ENCODE measurements around the gene AZIN2.
"Not testable (repeated sequence)": the region's sequence is repeated elsewhere in the genome, so short reads cannot be mapped to it uniquely, and the experiment has no call there.

The AZIN2 gene

DNA sequence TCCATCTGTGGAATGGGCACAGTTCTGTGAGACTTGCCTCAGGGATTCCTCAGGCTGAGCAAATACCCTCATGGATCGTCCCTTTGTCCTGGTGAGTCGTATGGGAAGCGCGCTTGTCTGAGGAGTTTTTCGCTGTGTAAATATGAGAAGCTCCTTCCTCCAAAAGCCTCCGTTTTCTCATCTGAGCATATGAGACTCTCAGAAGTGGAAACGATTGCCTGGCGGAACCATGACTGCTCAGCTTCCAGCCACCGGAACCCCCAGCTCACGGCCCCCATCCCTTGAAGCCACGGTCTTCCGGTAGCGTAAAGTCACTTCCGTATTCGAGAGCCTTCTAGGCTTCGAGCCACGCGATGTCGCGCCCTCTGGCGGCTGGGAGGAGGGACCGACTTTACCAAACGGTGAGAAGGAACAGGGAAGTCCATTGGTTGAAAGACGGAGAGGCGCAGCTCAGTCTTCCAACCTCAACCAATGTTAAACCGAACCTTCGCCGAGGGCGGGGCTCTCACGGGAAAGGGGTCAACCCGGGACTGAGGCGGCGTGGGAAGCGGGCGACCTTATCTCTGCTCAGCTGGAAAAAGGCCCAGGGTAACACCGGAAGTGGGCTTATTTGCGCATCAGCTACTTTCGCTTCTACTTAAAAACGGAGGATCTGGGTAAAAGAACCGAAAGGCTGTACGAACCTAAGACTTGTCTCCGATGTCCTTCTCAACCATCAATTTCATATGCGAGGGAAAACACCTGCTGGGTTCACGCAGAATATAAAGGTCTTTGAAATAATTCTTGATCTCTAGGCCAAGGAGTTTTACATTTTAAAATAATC, 46.3 kb downstream of the AZIN2 start:
- peak overlapping the region; percentile 79 to 98 for H3K9ac ChIP-seq (ENCODE audit: low read length in 2 of 2)
- H3K27ac ChIP-seq (ENCODE audit: low read length), result peak overlapping the region; percentile 88
- H3K4me1 ChIP-seq (ENCODE audit: control insufficient read depth, insufficient read depth, low read length), result peaks cover 8% of the 10 kb centered on the region
- H3K36me3 ChIP-seq (ENCODE audit: control insufficient read depth in 2 of 2, insufficient read depth in 2 of 2, low read length in 2 of 2), result no peaks in the 10 kb centered on the region
- H3K4me3 ChIP-seq (ENCODE audit: low read length in 2 of 2), result peak overlapping the region; percentile 85 to 99
- H3K27me3 ChIP-seq (ENCODE audit: control insufficient read depth in 1 of 2, insufficient read depth in 2 of 2, low read length in 2 of 2), result no peaks in the 10 kb centered on the region
- no peaks in the 10 kb centered on the region for H3K9me3 ChIP-seq (ENCODE audit: control insufficient read depth in 2 of 2, low read length in 2 of 2)

DNA sequence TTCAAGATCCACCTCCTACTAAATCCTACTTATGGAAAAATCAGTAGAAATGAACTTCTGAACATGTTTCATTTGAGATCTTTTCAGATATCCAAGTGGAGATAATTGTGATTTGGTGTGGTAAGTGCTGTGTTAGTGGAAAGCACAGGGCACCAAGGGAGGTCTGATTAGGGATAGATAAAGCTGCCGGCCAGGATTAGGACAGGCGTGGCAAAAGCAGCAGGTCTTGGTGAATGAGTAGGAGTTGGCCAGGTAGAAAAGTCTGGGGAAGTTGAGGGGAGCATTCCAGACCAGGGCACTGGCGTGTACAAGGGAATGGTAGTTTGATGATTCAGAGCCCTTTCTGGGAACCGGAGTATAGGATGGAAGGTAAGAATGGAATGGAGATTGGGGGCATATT, 47.8 kb downstream of the AZIN2 start:
- Histone ChIP-seq H3K27me3 (ENCODE audit: control insufficient read depth in 1 of 2, insufficient read depth in 2 of 2, low read length in 2 of 2) (no peaks in the 10 kb centered on the region), H3K9me3 (ENCODE audit: control insufficient read depth in 2 of 2, low read length in 2 of 2) (no peaks in the 10 kb centered on the region), H3K4me1 (ENCODE audit: control insufficient read depth, insufficient read depth, low read length) (peaks cover 8% of the 10 kb centered on the region), H3K9ac (ENCODE audit: low read length in 2 of 2) (no peak overlapping the region), H3K27ac (ENCODE audit: low read length) (no peak overlapping the region), H3K4me3 (ENCODE audit: low read length in 2 of 2) (no peak overlapping the region), H3K36me3 (ENCODE audit: control insufficient read depth in 2 of 2, insufficient read depth in 2 of 2, low read length in 2 of 2) (peaks cover 0 to 2% of the 10 kb centered on the region in 2 donors)

DNA sequence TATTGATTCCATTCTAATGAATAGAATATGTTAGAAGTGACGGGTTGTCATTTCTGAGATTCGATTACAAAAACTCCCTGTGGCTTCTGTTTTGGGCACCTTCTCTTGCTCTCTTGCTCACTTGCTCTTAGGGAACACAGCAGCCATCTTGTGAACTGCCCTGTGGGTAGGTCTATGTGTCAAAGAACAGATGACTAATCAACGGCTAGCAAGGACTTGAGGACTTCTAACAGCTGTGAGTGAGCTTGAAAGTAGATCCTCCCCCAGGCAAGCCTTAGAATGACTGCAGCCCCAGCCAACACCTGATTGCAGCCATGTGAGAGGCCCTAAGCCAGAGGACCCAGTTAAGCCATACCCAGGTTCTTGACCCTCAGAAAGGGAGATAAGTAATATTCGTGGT, 49.3 kb downstream of the AZIN2 start:
- no peaks in the 10 kb centered on the region for H3K27me3 ChIP-seq (ENCODE audit: control insufficient read depth in 1 of 2, insufficient read depth in 2 of 2, low read length in 2 of 2)
- H3K27ac ChIP-seq (ENCODE audit: low read length), result no peak overlapping the region
- H3K9ac ChIP-seq (ENCODE audit: low read length in 2 of 2), result no peak overlapping the region

DNA sequence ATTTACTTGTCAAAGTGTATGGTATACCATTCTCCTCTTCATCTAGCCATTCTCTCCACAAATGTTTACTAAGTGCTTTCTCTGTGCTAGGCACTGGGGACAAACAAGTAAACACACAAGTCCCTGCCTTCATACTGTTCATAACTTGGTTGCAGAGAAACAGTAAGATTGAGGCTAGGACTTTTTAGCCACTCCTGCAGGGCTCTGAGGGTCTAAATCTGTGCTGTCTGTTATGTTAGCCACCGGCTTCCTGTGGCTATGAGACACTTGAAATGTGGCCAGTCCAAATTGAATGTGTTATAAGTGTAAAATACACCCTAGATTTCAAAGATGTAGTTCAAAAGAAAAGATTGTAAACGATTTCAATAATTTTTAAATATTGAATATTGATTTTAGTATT, 50.2 kb downstream of the AZIN2 start:
- Histone ChIP-seq H3K4me1 (ENCODE audit: control insufficient read depth, insufficient read depth, low read length) (peaks cover 8% of the 10 kb centered on the region), H3K4me3 (ENCODE audit: low read length in 2 of 2) (no peak overlapping the region), H3K36me3 (ENCODE audit: control insufficient read depth in 2 of 2, insufficient read depth in 2 of 2, low read length in 2 of 2) (peaks cover 0 to 2% of the 10 kb centered on the region in 2 donors), H3K27me3 (ENCODE audit: control insufficient read depth in 1 of 2, insufficient read depth in 2 of 2, low read length in 2 of 2) (no peaks in the 10 kb centered on the region), H3K9ac (ENCODE audit: low read length in 2 of 2) (no peak overlapping the region), H3K27ac (ENCODE audit: low read length) (no peak overlapping the region), H3K9me3 (ENCODE audit: control insufficient read depth in 2 of 2, low read length in 2 of 2) (no peaks in the 10 kb centered on the region)

More for the DNA sequence above, 49.3 kb downstream of the AZIN2 start:
- H3K36me3 ChIP-seq (ENCODE audit: control insufficient read depth in 2 of 2, insufficient read depth in 2 of 2, low read length in 2 of 2), result peaks cover 0 to 2% of the 10 kb centered on the region in 2 donors
- peaks cover 8% of the 10 kb centered on the region for H3K4me1 ChIP-seq (ENCODE audit: control insufficient read depth, insufficient read depth, low read length)
- H3K4me3 ChIP-seq (ENCODE audit: low read length in 2 of 2), result no peak overlapping the region
- H3K9me3 ChIP-seq (ENCODE audit: control insufficient read depth in 2 of 2, low read length in 2 of 2), result no peaks in the 10 kb centered on the region

DNA sequence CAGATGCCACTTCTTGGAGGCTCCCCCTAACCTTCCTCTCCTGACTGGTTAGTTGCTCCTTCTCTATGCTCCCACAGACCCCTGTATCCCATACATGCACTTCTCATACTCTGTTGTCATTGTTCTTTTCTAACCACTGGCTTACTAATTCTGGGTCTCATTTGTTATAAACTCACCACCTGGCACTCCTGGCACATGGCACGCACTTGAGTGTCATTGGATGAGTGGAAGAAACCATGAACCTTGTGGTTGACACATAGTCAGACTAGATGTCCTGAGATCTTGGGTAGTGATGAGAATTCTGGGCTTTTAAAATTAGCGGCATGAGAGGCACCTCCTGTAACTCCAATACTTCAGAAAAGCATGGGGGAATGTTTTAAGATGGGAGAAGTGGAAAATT, 51.6 kb downstream of the AZIN2 start:
- Histone ChIP-seq H3K36me3 (ENCODE audit: control insufficient read depth in 2 of 2, insufficient read depth in 2 of 2, low read length in 2 of 2) (peaks cover 0 to 2% of the 10 kb centered on the region in 2 donors), H3K4me3 (ENCODE audit: low read length in 2 of 2) (no peak overlapping the region), H3K9me3 (ENCODE audit: control insufficient read depth in 2 of 2, low read length in 2 of 2) (no peaks in the 10 kb centered on the region), H3K27me3 (ENCODE audit: control insufficient read depth in 1 of 2, insufficient read depth in 2 of 2, low read length in 2 of 2) (no peaks in the 10 kb centered on the region), H3K27ac (ENCODE audit: low read length) (no peak overlapping the region), H3K9ac (ENCODE audit: low read length in 2 of 2) (no peak overlapping the region), H3K4me1 (ENCODE audit: control insufficient read depth, insufficient read depth, low read length) (peaks cover 2% of the 10 kb centered on the region)

DNA sequence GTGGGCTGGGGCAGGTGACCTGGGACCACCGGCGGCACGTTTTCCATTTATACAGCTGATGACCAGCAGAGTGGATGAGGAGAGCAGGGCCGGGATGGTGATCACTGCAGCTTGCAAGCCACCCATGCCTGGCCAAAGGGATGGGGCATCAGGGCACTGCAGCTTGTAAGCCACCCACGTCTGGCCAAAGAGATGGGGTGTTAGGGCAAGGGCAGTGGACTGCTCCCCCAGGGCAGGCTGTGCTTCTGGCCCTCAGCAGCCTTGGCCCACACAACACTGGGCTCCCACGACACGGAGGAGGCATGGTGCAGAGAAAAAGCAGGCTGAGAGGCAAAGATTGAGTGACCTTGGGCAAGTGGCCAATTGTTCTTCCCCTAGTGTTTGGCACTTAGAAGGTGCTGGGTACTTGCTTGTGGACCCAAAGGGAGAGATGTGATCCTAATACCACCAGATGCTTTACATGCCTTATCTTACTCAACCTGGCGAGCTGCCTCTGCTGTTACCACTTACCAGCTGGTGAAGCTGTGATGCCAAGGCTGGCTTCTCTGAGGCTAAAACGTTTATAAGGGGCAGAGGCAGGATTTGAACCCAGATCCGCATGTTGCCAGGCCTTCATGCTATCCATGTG, 52.6 kb downstream of the AZIN2 start:
- Histone ChIP-seq H3K9ac (ENCODE audit: low read length in 2 of 2) (no peak overlapping the region), H3K4me3 (ENCODE audit: low read length in 2 of 2) (no peak overlapping the region), H3K27me3 (ENCODE audit: control insufficient read depth in 1 of 2, insufficient read depth in 2 of 2, low read length in 2 of 2) (no peaks in the 10 kb centered on the region), H3K27ac (ENCODE audit: low read length) (no peak overlapping the region), H3K9me3 (ENCODE audit: control insufficient read depth in 2 of 2, low read length in 2 of 2) (no peaks in the 10 kb centered on the region), H3K4me1 (ENCODE audit: control insufficient read depth, insufficient read depth, low read length) (no peaks in the 10 kb centered on the region), H3K36me3 (ENCODE audit: control insufficient read depth in 2 of 2, insufficient read depth in 2 of 2, low read length in 2 of 2) (peaks cover 0 to 2% of the 10 kb centered on the region in 2 donors)

DNA sequence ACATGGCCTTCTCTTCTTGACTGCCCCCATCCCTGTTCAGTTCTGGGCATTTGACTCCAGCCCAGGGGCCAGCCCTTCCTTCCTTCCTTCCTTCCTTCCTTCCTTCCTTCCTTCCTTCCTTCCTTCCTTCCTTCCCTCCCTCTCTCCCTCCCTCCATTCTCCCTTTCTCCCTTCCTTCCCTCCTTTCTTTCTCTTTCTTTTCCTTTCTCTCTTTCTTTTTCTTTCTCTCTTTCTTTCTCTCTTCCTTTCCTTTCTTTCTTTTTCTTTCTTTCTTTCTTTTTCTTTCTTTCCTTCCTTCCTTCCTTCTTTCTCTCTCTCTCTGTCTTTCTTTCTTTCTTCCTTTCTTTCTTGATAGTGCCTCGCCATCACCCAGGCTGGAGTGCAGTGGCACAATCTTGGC, 55.1 kb downstream of the AZIN2 start:
- not testable (repeated sequence) for H3K36me3 ChIP-seq (ENCODE audit: control insufficient read depth in 2 of 2, insufficient read depth in 2 of 2, low read length in 2 of 2); H3K4me3 ChIP-seq (ENCODE audit: low read length in 2 of 2); H3K9me3 ChIP-seq (ENCODE audit: control insufficient read depth in 2 of 2, low read length in 2 of 2); H3K27ac ChIP-seq (ENCODE audit: low read length); H3K9ac ChIP-seq (ENCODE audit: low read length in 2 of 2); H3K27me3 ChIP-seq (ENCODE audit: control insufficient read depth in 1 of 2, insufficient read depth in 2 of 2, low read length in 2 of 2); H3K4me1 ChIP-seq (ENCODE audit: control insufficient read depth, insufficient read depth, low read length)

DNA sequence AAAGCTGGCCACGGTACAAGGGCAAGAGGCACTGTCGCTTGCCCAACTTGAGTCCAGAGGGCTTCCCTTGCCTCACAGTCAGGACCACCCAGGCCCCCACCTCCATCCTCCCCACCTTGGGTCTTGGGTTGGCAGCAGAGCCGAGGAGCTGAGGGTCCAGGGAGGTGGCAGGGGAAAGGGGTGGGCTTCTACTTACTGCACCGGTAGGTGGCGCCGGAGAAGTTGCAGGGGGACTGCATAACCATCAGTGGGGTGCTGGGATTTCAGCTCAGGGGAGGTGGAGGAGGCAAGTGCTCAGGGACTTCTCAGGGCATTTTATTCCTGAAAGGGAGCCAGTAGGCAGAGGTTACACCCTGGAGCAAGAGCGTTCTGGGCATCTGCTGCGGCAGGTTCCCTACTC, 56.8 kb downstream of the AZIN2 start:
- no peak overlapping the region for H3K4me3 ChIP-seq (ENCODE audit: low read length in 2 of 2)
- peaks cover 10% of the 10 kb centered on the region for H3K4me1 ChIP-seq (ENCODE audit: control insufficient read depth, insufficient read depth, low read length)
- H3K27ac ChIP-seq (ENCODE audit: low read length), result no peak overlapping the region
- H3K9me3 ChIP-seq (ENCODE audit: control insufficient read depth in 2 of 2, low read length in 2 of 2), result no peaks in the 10 kb centered on the region
- H3K9ac ChIP-seq (ENCODE audit: low read length in 2 of 2), result no peak overlapping the region
- H3K36me3 ChIP-seq (ENCODE audit: control insufficient read depth in 2 of 2, insufficient read depth in 2 of 2, low read length in 2 of 2), result no peaks in the 10 kb centered on the region
- no peaks in the 10 kb centered on the region for H3K27me3 ChIP-seq (ENCODE audit: control insufficient read depth in 1 of 2, insufficient read depth in 2 of 2, low read length in 2 of 2)

DNA sequence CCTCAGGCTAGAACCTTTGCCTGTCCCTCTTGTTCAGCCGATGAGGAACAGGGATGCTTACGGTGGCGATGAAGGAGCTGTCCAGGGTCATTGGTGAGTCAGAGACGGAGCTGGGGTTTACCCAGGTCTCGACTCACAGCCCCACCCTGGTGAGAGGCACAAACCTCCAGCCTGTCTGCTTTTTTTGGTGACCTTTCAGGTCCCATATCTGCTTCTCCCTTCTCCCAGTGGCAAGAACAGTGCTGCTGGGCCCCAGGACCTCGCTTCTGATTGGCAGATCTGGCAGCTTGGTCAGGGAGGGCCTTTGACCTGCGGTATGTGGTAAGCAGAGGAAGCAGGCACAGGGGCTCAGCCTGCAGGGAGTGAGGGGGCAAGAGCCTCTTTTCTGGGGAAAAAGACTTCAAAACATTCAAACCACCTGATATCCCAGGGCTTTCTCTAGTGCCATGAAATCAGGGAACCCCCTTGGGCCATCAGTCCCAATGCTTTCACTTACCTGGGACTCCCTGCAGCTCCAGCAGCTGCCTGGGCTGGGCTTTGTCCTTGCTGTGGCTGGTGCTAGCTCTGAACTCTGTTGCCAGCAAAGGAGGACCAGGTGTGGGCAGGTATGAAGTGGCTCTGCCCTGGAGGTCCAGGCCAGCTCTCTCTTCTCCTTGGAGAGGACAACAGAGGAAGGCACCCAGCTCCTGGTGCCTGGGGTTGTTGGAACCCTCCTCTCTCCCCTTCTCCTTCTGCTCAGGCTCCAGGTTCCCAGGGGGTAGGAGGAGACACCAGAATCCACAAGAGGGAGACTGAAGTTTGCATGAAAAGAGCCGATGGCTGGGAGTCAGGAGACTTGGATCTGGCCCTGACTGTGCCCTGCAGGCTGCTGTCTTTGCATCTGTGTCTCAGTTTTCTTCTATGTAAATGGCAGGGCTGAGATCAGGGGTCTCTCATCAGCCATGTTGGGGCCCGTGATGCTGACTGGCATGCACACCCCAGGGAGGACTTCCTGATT, 59.5 kb downstream of the AZIN2 start:
- Histone ChIP-seq H3K4me3 (ENCODE audit: low read length in 2 of 2) (no peak overlapping the region), H3K36me3 (ENCODE audit: control insufficient read depth in 2 of 2, insufficient read depth in 2 of 2, low read length in 2 of 2) (peaks cover 0 to 3% of the 10 kb centered on the region in 2 donors), H3K4me1 (ENCODE audit: control insufficient read depth, insufficient read depth, low read length) (peaks cover 21% of the 10 kb centered on the region), H3K9me3 (ENCODE audit: control insufficient read depth in 2 of 2, low read length in 2 of 2) (no peaks in the 10 kb centered on the region), H3K9ac (ENCODE audit: low read length in 2 of 2) (no peak overlapping the region), H3K27me3 (ENCODE audit: control insufficient read depth in 1 of 2, insufficient read depth in 2 of 2, low read length in 2 of 2) (no peaks in the 10 kb centered on the region), H3K27ac (ENCODE audit: low read length) (no peak overlapping the region)

DNA sequence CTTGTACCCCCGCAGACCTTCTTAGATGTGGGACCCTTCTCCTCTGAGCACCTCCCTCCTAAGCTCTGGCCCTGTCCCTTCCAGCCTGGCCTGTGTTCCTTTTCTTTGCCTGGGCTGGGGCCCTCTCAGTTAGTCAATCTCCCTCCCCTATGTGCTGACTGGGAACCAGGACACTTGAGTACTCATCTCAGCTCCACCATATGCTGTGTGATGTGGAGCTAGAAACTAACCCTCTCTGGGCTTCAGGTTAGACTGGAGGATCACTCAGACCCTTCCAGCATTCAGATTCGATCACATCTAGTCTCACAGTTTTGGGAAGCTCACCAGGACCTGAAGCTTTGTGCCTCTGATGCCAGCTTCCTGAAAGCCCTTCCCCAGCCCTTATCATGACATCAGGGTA, 60.3 kb downstream of the AZIN2 start:
- no peaks in the 10 kb centered on the region for H3K27me3 ChIP-seq (ENCODE audit: control insufficient read depth in 1 of 2, insufficient read depth in 2 of 2, low read length in 2 of 2)
- H3K4me1 ChIP-seq (ENCODE audit: control insufficient read depth, insufficient read depth, low read length), result peaks cover 21% of the 10 kb centered on the region
- H3K36me3 ChIP-seq (ENCODE audit: control insufficient read depth in 2 of 2, insufficient read depth in 2 of 2, low read length in 2 of 2), result peaks cover 0 to 7% of the 10 kb centered on the region in 2 donors
- H3K4me3 ChIP-seq (ENCODE audit: low read length in 2 of 2), result no peak overlapping the region
- H3K9ac ChIP-seq (ENCODE audit: low read length in 2 of 2), result no peak overlapping the region
- H3K9me3 ChIP-seq (ENCODE audit: control insufficient read depth in 2 of 2, low read length in 2 of 2), result no peaks in the 10 kb centered on the region
- H3K27ac ChIP-seq (ENCODE audit: low read length), result no peak overlapping the region
